ENCODE data around the gene CORO7.

DNA sequence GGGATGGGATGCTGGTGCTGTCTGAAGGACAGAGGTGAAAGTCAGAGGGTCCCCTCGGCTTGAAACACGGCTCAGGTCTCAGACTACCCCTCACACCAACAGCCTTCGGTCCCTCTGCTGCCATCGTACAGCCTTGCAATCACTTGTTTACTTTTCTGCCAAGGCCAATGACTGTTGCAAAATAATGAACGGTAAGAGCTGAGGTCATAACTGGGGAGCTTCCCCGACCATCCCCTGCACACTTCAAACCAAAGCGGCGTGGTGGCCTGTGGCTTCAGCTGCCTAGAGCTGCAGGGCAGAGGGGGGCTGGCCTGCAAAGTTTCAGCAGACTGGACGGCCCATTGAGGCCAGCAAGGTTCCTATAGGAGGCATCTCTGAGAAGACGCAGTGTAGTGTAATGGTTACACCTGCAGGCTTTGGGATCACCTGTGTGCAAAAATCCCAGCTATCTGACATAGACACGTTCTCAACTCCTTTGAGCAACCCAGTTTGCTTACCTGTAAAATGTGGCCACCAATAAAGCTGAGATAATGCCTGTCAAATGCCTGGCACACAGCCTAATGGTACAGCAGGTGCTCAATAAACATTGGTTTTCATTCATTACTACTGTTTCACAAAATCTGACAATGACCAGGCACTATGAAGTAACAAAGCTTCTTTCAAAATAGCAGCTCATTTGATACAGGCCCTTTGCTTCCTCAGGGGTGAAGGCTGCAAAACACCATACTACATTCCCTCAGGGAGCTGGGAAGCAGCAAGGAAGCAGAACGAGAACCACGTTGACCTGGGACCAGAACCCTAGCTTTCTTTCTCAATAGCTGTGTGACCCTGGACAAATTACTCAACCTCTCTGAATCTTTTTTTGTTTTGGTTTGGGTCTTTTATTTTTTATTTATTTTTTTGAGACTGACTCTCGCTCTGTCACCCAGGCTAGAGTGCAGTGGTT lies 70.3 kb downstream of the CORO7 start:
- TF ChIP-seq, protein P1, sequence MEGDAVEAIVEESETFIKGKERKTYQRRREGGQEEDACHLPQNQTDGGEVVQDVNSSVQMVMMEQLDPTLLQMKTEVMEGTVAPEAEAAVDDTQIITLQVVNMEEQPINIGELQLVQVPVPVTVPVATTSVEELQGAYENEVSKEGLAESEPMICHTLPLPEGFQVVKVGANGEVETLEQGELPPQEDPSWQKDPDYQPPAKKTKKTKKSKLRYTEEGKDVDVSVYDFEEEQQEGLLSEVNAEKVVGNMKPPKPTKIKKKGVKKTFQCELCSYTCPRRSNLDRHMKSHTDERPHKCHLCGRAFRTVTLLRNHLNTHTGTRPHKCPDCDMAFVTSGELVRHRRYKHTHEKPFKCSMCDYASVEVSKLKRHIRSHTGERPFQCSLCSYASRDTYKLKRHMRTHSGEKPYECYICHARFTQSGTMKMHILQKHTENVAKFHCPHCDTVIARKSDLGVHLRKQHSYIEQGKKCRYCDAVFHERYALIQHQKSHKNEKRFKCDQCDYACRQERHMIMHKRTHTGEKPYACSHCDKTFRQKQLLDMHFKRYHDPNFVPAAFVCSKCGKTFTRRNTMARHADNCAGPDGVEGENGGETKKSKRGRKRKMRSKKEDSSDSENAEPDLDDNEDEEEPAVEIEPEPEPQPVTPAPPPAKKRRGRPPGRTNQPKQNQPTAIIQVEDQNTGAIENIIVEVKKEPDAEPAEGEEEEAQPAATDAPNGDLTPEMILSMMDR (IDR thresholded peaks at IDR 0.05), result no peak
- no peak for TF ChIP-seq ZFX (IDR thresholded peaks at IDR 0.05; ENCODE audit: borderline replicate concordance)
